ENCODE measurements around the gene NIPAL1. TPM values are rescaled to one million over a fixed set of nuclear protein-coding genes. Genes with fewer than 3 reads are reported as not detected.
A peak's percentile ranks its signal among the peaks of the same experiment; 100 is the strongest.
"Not testable (repeated sequence)": the region's sequence is repeated elsewhere in the genome, so short reads cannot be mapped to it uniquely, and the experiment has no call there.

Gene NIPAL1
- total and polyA plus RNA-seq, 7 experiments from 2014 or later = 0.45 to 3.3 (median 1.2) TPM; not detected in 1

DNA sequence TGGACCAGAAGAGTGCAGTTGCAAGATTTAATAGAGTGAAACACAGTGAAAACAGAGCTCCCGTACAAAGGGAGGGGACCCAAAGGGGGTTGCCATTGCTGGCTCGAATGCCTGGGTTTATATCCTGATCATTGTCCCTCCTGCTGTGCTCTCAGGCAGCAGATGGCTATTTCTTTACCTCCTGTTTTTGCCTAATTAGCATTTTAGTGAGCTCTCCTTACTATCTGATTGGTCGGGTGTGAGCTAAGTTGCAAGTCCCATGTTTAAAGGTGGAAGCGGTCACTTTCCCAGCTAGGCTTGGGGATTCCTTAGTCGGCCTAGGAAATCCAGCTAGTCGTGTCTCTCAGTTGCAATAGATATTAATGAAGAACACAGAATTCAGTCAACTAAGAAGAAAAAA, 5.7 kb upstream of the NIPAL1 start:
- H3K27me3 Mint-ChIP-seq = peaks cover 5 to 14% (median 8%) of the 10 kb centered on the region in 5 donors
- intact Hi-C loops (cut with micrococcal nuclease) = loop anchor here in 1 of 2 donors (10.0 kb wide), 1 partner anchor 526 kb away; the partner anchor contains the start of gene ATP10D
- H3K27ac Mint-ChIP-seq; H3K4me1 Mint-ChIP-seq; H3K36me3 Mint-ChIP-seq; POLR2A ChIA-PET; H3K4me3 ChIP-seq (ENCODE audit: low read length); H3K4me3 Mint-ChIP-seq; H3K4me1 ChIP-seq (ENCODE audit: control insufficient read depth in 2 of 2, insufficient read depth in 2 of 2, low read length in 2 of 2); H3K36me3 ChIP-seq (ENCODE audit: control insufficient read depth in 2 of 3, insufficient read depth in 3 of 3, low read length in 3 of 3); H3K9me3 ChIP-seq (ENCODE audit: control insufficient read depth in 2 of 3, low read length in 3 of 3); DNase-seq; ATAC-seq; H3K27me3 ChIP-seq (ENCODE audit: control insufficient read depth in 2 of 2, insufficient read depth in 2 of 2, low read length in 2 of 2); H3K27ac ChIP-seq (ENCODE audit: low read depth, low read length): not testable (repeated sequence)
- peaks cover 0 to 28% (median 7%) of the 10 kb centered on the region in 11 donors for H3K9me3 Mint-ChIP-seq
- CTCF ChIA-PET = interaction anchor here (0.6 kb wide), 1 partner anchor 72 kb away, joined by 5 read pairs; no protein-coding TSS in a partner anchor

DNA sequence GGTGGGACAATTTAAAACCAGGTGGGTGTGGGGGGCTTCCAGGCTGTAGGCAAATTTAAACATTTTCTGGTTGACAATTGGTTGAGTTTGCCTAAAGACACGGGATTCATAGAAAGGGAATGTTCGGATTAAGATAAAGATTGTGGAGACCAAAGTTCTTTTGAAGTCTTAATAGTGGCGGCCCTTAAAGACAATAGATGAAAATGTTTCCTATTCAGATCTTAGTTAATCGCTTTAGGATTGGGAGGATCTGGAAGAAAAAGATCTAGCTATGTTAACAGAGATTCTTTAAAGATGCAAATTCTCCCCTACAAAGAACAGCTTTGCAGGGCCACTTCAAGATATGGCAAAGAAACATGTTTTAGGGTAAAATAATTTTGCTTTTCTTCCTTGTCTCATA, 4.8 kb upstream of the NIPAL1 start:
- no peak for ATAC-seq
- no peak for DNase-seq

DNA sequence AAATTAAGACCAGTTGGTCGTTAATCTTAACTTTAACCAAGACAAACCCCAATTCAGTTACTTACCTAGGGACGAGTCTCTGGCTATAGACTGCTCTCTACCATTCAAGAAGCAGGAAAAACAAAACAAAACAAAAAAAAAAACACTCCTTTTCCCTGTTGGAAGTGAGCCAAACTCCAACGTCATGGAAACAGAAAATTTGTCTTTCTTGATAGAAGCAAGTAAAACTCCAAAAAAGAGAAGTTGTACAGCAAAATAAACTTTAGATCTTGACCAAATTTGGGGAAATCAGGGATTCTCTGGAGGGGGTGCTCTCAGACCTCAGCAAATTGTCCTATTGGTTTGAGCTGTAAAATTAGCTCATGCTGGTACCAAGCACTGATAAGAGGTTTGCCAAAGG, 3.7 kb upstream of the NIPAL1 start:
- no peak overlapping the region for H3K27ac ChIP-seq (ENCODE audit: low read depth, low read length)
- DNase-seq (no peak), ATAC-seq (no peak)
- peaks cover 0 to 8% of the 10 kb centered on the region in 2 donors for H3K4me1 ChIP-seq (ENCODE audit: control insufficient read depth in 2 of 2, insufficient read depth in 2 of 2, low read length in 2 of 2)
- intact Hi-C loops (cut with micrococcal nuclease) = loop anchor here in 1 of 2 donors (10.0 kb wide), 1 partner anchor 528 kb away; the partner anchor contains the start of gene ATP10D
- no peaks in the 10 kb centered on the region for H3K27me3 ChIP-seq (ENCODE audit: control insufficient read depth in 2 of 2, insufficient read depth in 2 of 2, low read length in 2 of 2)
- CTCF ChIA-PET = no interaction called here
- H3K9me3 Mint-ChIP-seq = peaks cover 0 to 10% (median 0%) of the 10 kb centered on the region in 11 donors
- POLR2A ChIA-PET = no interaction called here
- H3K36me3 Mint-ChIP-seq = peaks cover 0 to 2% (median 0%) of the 10 kb centered on the region in 5 donors
- no peaks in the 10 kb centered on the region for H3K36me3 ChIP-seq (ENCODE audit: control insufficient read depth in 2 of 3, insufficient read depth in 3 of 3, low read length in 3 of 3)
- no peak overlapping the region for H3K27ac Mint-ChIP-seq
- H3K4me1 Mint-ChIP-seq = peaks cover 6 to 11% (median 8%) of the 10 kb centered on the region in 7 donors
- no peak overlapping the region for H3K4me3 ChIP-seq (ENCODE audit: low read length)
- H3K4me3 Mint-ChIP-seq = no peak overlapping the region
- peaks cover 5 to 15% (median 14%) of the 10 kb centered on the region in 5 donors for H3K27me3 Mint-ChIP-seq
- H3K9me3 ChIP-seq (ENCODE audit: control insufficient read depth in 2 of 3, low read length in 3 of 3) = no peaks in the 10 kb centered on the region

More for the DNA sequence above, 4.8 kb upstream of the NIPAL1 start:
- H3K27ac ChIP-seq (ENCODE audit: low read depth, low read length) = no peak overlapping the region
- Mint-ChIP-seq H3K9me3 (peaks cover 0 to 19% (median 3%) of the 10 kb centered on the region in 11 donors), H3K36me3 (peaks cover 0 to 2% (median 0%) of the 10 kb centered on the region in 5 donors), H3K27ac (no peak overlapping the region), H3K4me3 (no peak overlapping the region), H3K27me3 (peaks cover 5 to 14% (median 10%) of the 10 kb centered on the region in 5 donors), H3K4me1 (peaks cover 4 to 8% (median 6%) of the 10 kb centered on the region in 7 donors)
- intact Hi-C loops (cut with micrococcal nuclease) = loop anchor here in 1 of 2 donors (10.0 kb wide), 1 partner anchor 527 kb away; the partner anchor contains the start of gene ATP10D
- CTCF ChIA-PET = no interaction called here
- no peaks in the 10 kb centered on the region for H3K36me3 ChIP-seq (ENCODE audit: control insufficient read depth in 2 of 3, insufficient read depth in 3 of 3, low read length in 3 of 3)
- POLR2A ChIA-PET = no interaction called here
- H3K27me3 ChIP-seq (ENCODE audit: control insufficient read depth in 2 of 2, insufficient read depth in 2 of 2, low read length in 2 of 2) = no peaks in the 10 kb centered on the region
- peaks cover 0 to 8% of the 10 kb centered on the region in 2 donors for H3K4me1 ChIP-seq (ENCODE audit: control insufficient read depth in 2 of 2, insufficient read depth in 2 of 2, low read length in 2 of 2)
- H3K4me3 ChIP-seq (ENCODE audit: low read length) = no peak overlapping the region
- H3K9me3 ChIP-seq (ENCODE audit: control insufficient read depth in 2 of 3, low read length in 3 of 3) = peaks cover 0 to 4% (median 0%) of the 10 kb centered on the region in 3 experiments

DNA sequence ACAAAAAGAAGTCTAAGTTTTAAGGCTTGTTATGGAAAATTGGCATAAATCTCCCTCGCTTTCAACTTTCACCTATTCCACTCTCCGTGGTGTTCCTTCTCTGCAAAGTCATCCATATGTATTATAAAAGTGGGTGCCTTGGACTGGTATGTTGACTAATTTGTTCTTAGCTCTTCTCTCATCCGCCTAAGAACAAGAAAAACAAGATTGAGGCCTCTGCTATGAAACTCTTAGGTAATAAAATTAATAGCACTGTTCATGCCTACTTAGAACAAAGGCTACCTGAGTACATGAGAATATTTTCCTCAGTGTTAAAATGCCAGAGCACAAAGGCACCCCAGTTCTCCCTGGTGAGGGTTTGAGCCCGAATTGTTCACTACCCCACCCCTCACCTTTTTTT, 1.4 kb upstream of the NIPAL1 start:
- H3K36me3 Mint-ChIP-seq = peaks cover 0 to 2% (median 0%) of the 10 kb centered on the region in 5 donors
- ATAC-seq = no peak

DNA sequence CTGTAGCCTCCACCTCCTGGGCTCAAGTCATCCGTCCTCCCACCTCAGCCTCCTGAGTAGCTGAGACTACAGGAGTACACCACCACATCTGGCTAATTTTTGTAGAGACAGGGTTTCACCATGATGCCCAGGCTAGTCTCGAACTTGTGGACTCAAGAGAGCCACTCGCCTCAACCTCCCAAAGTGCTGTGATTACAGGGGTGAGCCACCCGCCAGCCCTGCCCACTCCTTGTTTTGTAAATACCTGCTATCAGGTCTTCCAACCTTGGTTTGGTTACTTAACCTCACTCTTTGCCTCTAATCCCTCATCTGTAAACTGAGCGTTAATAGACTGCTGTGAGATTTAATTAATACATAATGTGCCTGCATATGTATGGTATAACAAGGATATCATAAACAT, 894 bp upstream of the NIPAL1 start:
- H3K4me1 Mint-ChIP-seq = peaks cover 6 to 11% (median 8%) of the 10 kb centered on the region in 7 donors
- ATAC-seq (no peak), DNase-seq (no peak)
- H3K4me3 Mint-ChIP-seq = peak overlapping the region; percentile 78 to 95 (median 86)
- Histone ChIP-seq H3K4me3 (ENCODE audit: low read length) (peak overlapping the region; percentile 75), H3K27ac (ENCODE audit: low read depth, low read length) (no peak overlapping the region), H3K9me3 (ENCODE audit: control insufficient read depth in 2 of 3, low read length in 3 of 3) (no peaks in the 10 kb centered on the region), H3K4me1 (ENCODE audit: control insufficient read depth in 2 of 2, insufficient read depth in 2 of 2, low read length in 2 of 2) (peaks cover 0 to 8% of the 10 kb centered on the region in 2 donors), H3K27me3 (ENCODE audit: control insufficient read depth in 2 of 2, insufficient read depth in 2 of 2, low read length in 2 of 2) (no peaks in the 10 kb centered on the region), H3K36me3 (ENCODE audit: control insufficient read depth in 2 of 3, insufficient read depth in 3 of 3, low read length in 3 of 3) (no peaks in the 10 kb centered on the region)
- peak overlapping the region in 4 of 9 donors; percentile 7 to 91 (median 44) for H3K27ac Mint-ChIP-seq
- ChIA-PET CTCF (interaction anchor here (1.0 kb wide), 1 partner anchor 12 kb away, joined by 3 read pairs; no protein-coding TSS in a partner anchor), POLR2A (no interaction called here)
- H3K9me3 Mint-ChIP-seq = peaks cover 0 to 3% (median 0%) of the 10 kb centered on the region in 11 donors
- H3K36me3 Mint-ChIP-seq = peaks cover 0 to 2% (median 0%) of the 10 kb centered on the region in 5 donors
- intact Hi-C loops (cut with micrococcal nuclease) = loop anchor here (1.0 to 10.0 kb wide), 13 partner anchors 14 to 531 kb away; partner anchors contain the start of genes NFXL1 (in 2 of the 2), SLAIN2 (in 2 of the 2), ATP10D (in 1 of the 2) and TEC (in 1 of the 2)
- peaks cover 5 to 30% (median 11%) of the 10 kb centered on the region in 5 donors for H3K27me3 Mint-ChIP-seq

More for the DNA sequence above, 1.4 kb upstream of the NIPAL1 start:
- POLR2A ChIA-PET = no interaction called here
- CTCF ChIA-PET = no interaction called here
- Histone ChIP-seq H3K9me3 (ENCODE audit: control insufficient read depth in 2 of 3, low read length in 3 of 3) (no peaks in the 10 kb centered on the region), H3K27ac (ENCODE audit: low read depth, low read length) (no peak overlapping the region), H3K36me3 (ENCODE audit: control insufficient read depth in 2 of 3, insufficient read depth in 3 of 3, low read length in 3 of 3) (no peaks in the 10 kb centered on the region), H3K4me1 (ENCODE audit: control insufficient read depth in 2 of 2, insufficient read depth in 2 of 2, low read length in 2 of 2) (peaks cover 0 to 8% of the 10 kb centered on the region in 2 donors), H3K4me3 (ENCODE audit: low read length) (no peak overlapping the region), H3K27me3 (ENCODE audit: control insufficient read depth in 2 of 2, insufficient read depth in 2 of 2, low read length in 2 of 2) (no peaks in the 10 kb centered on the region)
- peaks cover 0 to 5% (median 0%) of the 10 kb centered on the region in 11 donors for H3K9me3 Mint-ChIP-seq
- intact Hi-C loops (cut with micrococcal nuclease) = loop anchor here (5.0 to 10.0 kb wide), 7 partner anchors 72 to 530 kb away; partner anchors contain the start of genes SLAIN2 (in 2 of the 2), ATP10D (in 1 of the 2), NFXL1 (in 1 of the 2) and TEC (in 1 of the 2)
- no peak overlapping the region for H3K4me3 Mint-ChIP-seq
- H3K4me1 Mint-ChIP-seq = peaks cover 6 to 11% (median 8%) of the 10 kb centered on the region in 7 donors
- DNase-seq = no peak
- H3K27me3 Mint-ChIP-seq = peaks cover 5 to 30% (median 14%) of the 10 kb centered on the region in 5 donors
- H3K27ac Mint-ChIP-seq = no peak overlapping the region

DNA sequence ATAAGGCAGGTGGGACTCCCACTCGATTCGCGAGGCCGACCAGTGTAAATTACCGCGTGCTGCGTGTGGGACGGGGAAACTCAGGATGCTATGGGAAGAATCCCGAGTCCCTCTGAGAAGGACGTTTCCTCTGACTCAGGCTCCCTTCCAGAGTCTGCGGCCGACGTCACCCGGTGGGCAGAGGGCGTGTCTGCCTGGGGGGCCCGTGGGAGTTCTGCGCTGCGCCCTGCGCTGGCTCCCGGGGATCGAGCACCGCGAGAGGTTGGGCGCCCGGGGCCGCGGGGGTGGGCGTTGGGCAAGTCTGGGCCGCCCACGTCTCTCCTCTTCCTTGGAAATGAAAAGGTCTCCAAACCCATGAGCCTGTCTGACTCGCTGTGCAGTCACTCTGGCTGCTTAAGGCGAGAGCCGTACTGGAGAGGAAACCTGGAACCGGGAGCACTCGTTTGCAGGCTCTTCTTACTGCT, 568 bp downstream of the NIPAL1 start:
- peaks cover 0 to 2% (median 0%) of the 10 kb centered on the region in 11 donors for H3K9me3 Mint-ChIP-seq
- peak overlapping the region; percentile 75 for H3K4me3 ChIP-seq (ENCODE audit: low read length)
- peak overlapping the region; percentile 70 to 95 (median 86) for H3K4me3 Mint-ChIP-seq
- H3K36me3 Mint-ChIP-seq = peaks cover 0 to 4% (median 0%) of the 10 kb centered on the region in 5 donors
- peak overlapping the region in 1 of 9 donors; percentile 25 for H3K27ac Mint-ChIP-seq
- H3K4me1 Mint-ChIP-seq = peaks cover 6 to 15% (median 10%) of the 10 kb centered on the region in 7 donors
- peak overlapping the region; percentile 17 for H3K27ac ChIP-seq (ENCODE audit: low read depth, low read length)
- H3K27me3 Mint-ChIP-seq = peaks cover 0 to 34% (median 7%) of the 10 kb centered on the region in 5 donors
- H3K27me3 ChIP-seq (ENCODE audit: control insufficient read depth in 2 of 2, insufficient read depth in 2 of 2, low read length in 2 of 2) = no peaks in the 10 kb centered on the region
- intact Hi-C loops (cut with micrococcal nuclease) = loop anchor here (2.0 to 10.0 kb wide), 8 partner anchors 30 to 532 kb away; partner anchors contain the start of genes SLAIN2 (in 2 of the 2), ATP10D (in 1 of the 2), NFXL1 (in 1 of the 2) and TEC (in 1 of the 2)
- ChIA-PET POLR2A (no interaction called here), CTCF (no interaction called here)
- H3K36me3 ChIP-seq (ENCODE audit: control insufficient read depth in 2 of 3, insufficient read depth in 3 of 3, low read length in 3 of 3) = no peaks in the 10 kb centered on the region
- no peaks in the 10 kb centered on the region for H3K9me3 ChIP-seq (ENCODE audit: control insufficient read depth in 2 of 3, low read length in 3 of 3)
- ATAC-seq (peak; percentile 12), DNase-seq (peak in 7 of 9 donors; percentile 4 to 70 (median 8))
- peaks cover 0 to 8% of the 10 kb centered on the region in 2 donors for H3K4me1 ChIP-seq (ENCODE audit: control insufficient read depth in 2 of 2, insufficient read depth in 2 of 2, low read length in 2 of 2)
